H1 (cell line): ENCODE results near the gene HMGCL. TPM values are rescaled to one million over a fixed set of nuclear protein-coding genes. Genes with fewer than 3 reads are reported as not detected.

Source experiments
- BCL11A ChIP-seq, 2 experiments: IDR thresholded peaks; one replicate each; pipeline ENCODE4 v1.6.1; 2011; ENCODE audit warnings: low read depth in 2 of 2, low read length in 2 of 2, mild to moderate bottlenecking in 2 of 2
- EP300 ChIP-seq, 2 experiments: IDR thresholded peaks; 1 replicate in 1 of 2; 2 replicates in 1 of 2; pipeline ENCODE4 v1.6.1; 2011 to 2012; ENCODE audit warnings: low read depth in 2 of 2, low read length in 2 of 2, mild to moderate bottlenecking in 2 of 2, borderline replicate concordance in 1 of 2, inconsistent platforms in 1 of 2, moderate library complexity in 1 of 2
- GTF2F1 ChIP-seq: IDR thresholded peaks from 2 replicates; pipeline ENCODE4 v1.6.1; 2012; ENCODE audit warnings: low read depth, low read length, improper control_type of control experiment, borderline replicate concordance
- NRF1 ChIP-seq: IDR thresholded peaks from 2 replicates; pipeline ENCODE4 v1.6.1; 2011; ENCODE audit warnings: mild to moderate bottlenecking, low read depth, low read length, improper control_type of control experiment
- RNF2 ChIP-seq: fragments of 200-900, 300-1000 bp; sonication (generic); IDR thresholded peaks from 2 replicates; pipeline ENCODE4 v1.7.1; 2016; ENCODE audit warnings: borderline replicate concordance, low read depth, mild to moderate bottlenecking, antibody characterized with exemption, low read length; ENCODE audit not compliant: poor library complexity, severe bottlenecking; ENCODE audit errors: missing control alignments
- SAP30 ChIP-seq: fragments of 300-600 bp; sonication (generic); IDR thresholded peaks from 2 replicates; pipeline ENCODE4 v1.7.1; 2012; ENCODE audit warnings: low read length, moderate library complexity, mild to moderate bottlenecking, inconsistent platforms; ENCODE audit not compliant: insufficient read depth, insufficient replicate concordance
- SUZ12 ChIP-seq: fragments of 200-600 bp; sonication (generic); IDR thresholded peaks from 2 replicates; pipeline ENCODE4 v1.6.1; 2012; ENCODE audit warnings: mild to moderate bottlenecking, inconsistent platforms, low read length, moderate library complexity, mixed read lengths
- TEAD4 ChIP-seq: IDR thresholded peaks from 2 replicates; pipeline ENCODE4 v1.6.1; 2012; ENCODE audit warnings: low read depth, low read length, inconsistent platforms, mixed read lengths
- polyA plus RNA-seq, 7 experiments: library from polyadenylated mRNA; depleted of rRNA in 3 of 7; stranded (reverse) in 5 of 7; unstranded in 2 of 7; fragments of >200 nt in 5 of 7; fragments of 200-250 nt in 2 of 7; gene quantifications; 1 replicate in 5 of 7; 2 replicates in 1 of 7; 4 replicates in 1 of 7; pipeline versions ENCODE4 v1.2.1 to v1.2.3, GENCODE V29; 2011 to 2013; ENCODE audit warnings: missing spikeins in 2 of 7, mixed read lengths in 2 of 7
- total RNA-seq: library from RNA; stranded (reverse); fragmentation: NEBNext Ultra II Directional; extraction: Animal tissue kit (Norgen Biotek cat#: 25700); gene quantifications from 2 replicates; pipeline ENCODE4 v1.2.1, GENCODE V29; 2021

The HMGCL gene
- total and polyA plus RNA-seq, 2 of the 8 experiments (the other 6 are each of a cell fraction or from before 2014, with no cell fraction given) = 13.7 to 19.5 TPM

DNA sequence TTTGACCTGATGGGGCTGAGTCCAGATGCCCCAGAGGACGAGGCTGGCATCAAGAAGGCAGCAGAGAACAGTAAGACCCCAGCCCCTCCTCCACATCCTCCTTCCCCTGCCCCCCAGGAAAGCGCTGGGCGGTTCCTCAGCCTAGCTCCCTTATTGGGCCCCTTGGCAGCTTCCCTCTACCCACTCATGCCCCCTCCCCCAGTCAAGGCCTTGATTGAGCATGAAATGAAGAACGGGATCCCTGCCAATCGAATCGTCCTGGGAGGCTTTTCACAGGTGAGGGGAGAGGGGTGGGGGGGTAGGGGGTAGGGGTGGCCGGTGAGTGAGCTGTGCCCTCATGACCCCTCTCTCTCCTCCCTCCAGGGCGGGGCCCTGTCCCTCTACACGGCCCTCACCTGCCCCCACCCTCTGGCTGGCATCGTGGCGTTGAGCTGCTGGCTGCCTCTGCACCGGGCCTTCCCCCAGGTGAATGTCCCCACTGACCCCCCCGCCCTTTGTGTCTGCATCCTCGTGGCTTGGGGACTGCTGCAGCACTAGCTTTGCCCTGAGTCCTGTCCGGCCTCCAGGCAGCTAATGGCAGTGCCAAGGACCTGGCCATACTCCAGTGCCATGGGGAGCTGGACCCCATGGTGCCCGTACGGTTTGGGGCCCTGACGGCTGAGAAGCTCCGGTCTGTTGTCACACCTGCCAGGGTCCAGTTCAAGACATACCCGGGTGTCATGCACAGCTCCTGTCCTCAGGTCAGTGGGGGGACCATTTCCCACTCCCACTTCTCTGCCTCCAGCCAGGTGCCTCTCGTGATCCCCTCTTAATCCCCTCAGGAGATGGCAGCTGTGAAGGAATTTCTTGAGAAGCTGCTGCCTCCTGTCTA, 31.1 kb downstream of the HMGCL start (continued):
- TF ChIP-seq SUZ12 = no peak
- TF ChIP-seq BCL11A (IDR thresholded peaks at IDR 0.05; ENCODE audit: low read depth in 2 of 2, low read length in 2 of 2) = no peak
- no peak for TF ChIP-seq NRF1
- no peak for TF ChIP-seq RNF2
- no peak for TF ChIP-seq GTF2F1
- no peak for TF ChIP-seq TEAD4
- TF ChIP-seq SAP30 = no peak
- TF ChIP-seq EP300 (IDR thresholded peaks at IDR 0.05; ENCODE audit: borderline replicate concordance in 1 of 2, low read depth in 2 of 2, low read length in 2 of 2) = no peak
